SJCRH30 (cell line): ENCODE data around the gene MCF2L. TPM values are rescaled to one million over a fixed set of nuclear protein-coding genes. Genes with fewer than 3 reads are reported as not detected.
A peak's percentile ranks its signal among the peaks of the same experiment; 100 is the strongest.

ENCODE experiments used
- DNase-seq, 2 experiments: peaks; one replicate each; pipeline ENCODE4 v3.0.0-alpha.2; 2015 to 2020
- H3K27ac ChIP-seq: fragments of 250-450 bp; sonication (Bioruptor Pico); 2 replicates; pipeline ENCODE4 v1.5.1; 2020; ENCODE audit warnings: mild to moderate bottlenecking, moderate library complexity
- H3K27me3 ChIP-seq: fragments of 250-450 bp; sonication (Bioruptor Pico); 2 replicates; pipeline ENCODE4 v1.5.1; 2020; ENCODE audit warnings: mild to moderate bottlenecking, moderate library complexity
- H3K36me3 ChIP-seq: fragments of 250-450 bp; sonication (Bioruptor Pico); 2 replicates; pipeline ENCODE4 v1.5.1; 2020; ENCODE audit warnings: mild to moderate bottlenecking, moderate library complexity
- H3K4me1 ChIP-seq: fragments of 250-450 bp; sonication (Bioruptor Pico); 2 replicates; pipeline ENCODE4 v1.5.1; 2020; ENCODE audit warnings: mild to moderate bottlenecking, moderate library complexity
- H3K4me3 ChIP-seq: fragments of 250-450 bp; sonication (Bioruptor Pico); 2 replicates; pipeline ENCODE4 v1.5.1; 2020; ENCODE audit warnings: mild to moderate bottlenecking, moderate library complexity
- H3K9me3 ChIP-seq: fragments of 250-450 bp; sonication (Bioruptor Pico); replicated peaks from 2 replicates; pipeline ENCODE4 v1.5.1; 2020; ENCODE audit warnings: mild to moderate bottlenecking, moderate library complexity
- total RNA-seq: library from RNA; depleted of rRNA; stranded (reverse); fragments of >200 nt; shearing (Covaris generic); gene quantifications from 2 replicates; pipeline ENCODE4 v1.2.3, GENCODE V29; 2014

Gene MCF2L
- total RNA-seq, 1 experiment from 2014 or later: 4.4 TPM

GRCh38 chr13:113000575-113000974, 31.6 kb downstream of the MCF2L start:
- H3K9me3 ChIP-seq: no peaks in the 10 kb centered on the region
- peak overlapping the region; percentile 58 for H3K27ac ChIP-seq

GRCh38 chr13:113001241-113002140, 32.5 kb downstream of the MCF2L start:
- peak overlapping the region; percentile 57 for H3K4me3 ChIP-seq
- H3K4me1 ChIP-seq: peaks cover 17% of the 10 kb centered on the region
- peaks cover 13% of the 10 kb centered on the region; the same call in 1 of the 2 replicates for H3K27me3 ChIP-seq
- peak; percentile 92 to 94 for DNase-seq
- H3K36me3 ChIP-seq: no peaks in the 10 kb centered on the region
- peak overlapping the region; percentile 58 for H3K27ac ChIP-seq
- H3K9me3 ChIP-seq: no peaks in the 10 kb centered on the region

More at GRCh38 chr13:113000575-113000974, 31.6 kb downstream of the MCF2L start:
- peaks cover 17% of the 10 kb centered on the region for H3K4me1 ChIP-seq
- peak overlapping the region; percentile 57 for H3K4me3 ChIP-seq
- H3K27me3 ChIP-seq: peaks cover 13% of the 10 kb centered on the region; the same call in 1 of the 2 replicates
- H3K36me3 ChIP-seq: no peaks in the 10 kb centered on the region
- DNase-seq: no peak

- Histone ChIP-seq H3K4me3 (peak overlapping the region; percentile 57), H3K9me3 (no peaks in the 10 kb centered on the region), H3K27me3 (peaks cover 9% of the 10 kb centered on the region; the same call in 1 of the 2 replicates), H3K27ac (peak overlapping the region; percentile 58; the same call in 1 of the 2 replicates), H3K36me3 (no peaks in the 10 kb centered on the region), H3K4me1 (peaks cover 15% of the 10 kb centered on the region)
- DNase-seq: peak; percentile 66 to 77
These were observed 33.3 kb downstream of the MCF2L start for GRCh38 chr13:113002206-113002912.

GRCh38 chr13:113002913-113003290, 33.9 kb downstream of the MCF2L start:
- no peak for DNase-seq
- Histone ChIP-seq H3K36me3 (no peaks in the 10 kb centered on the region), H3K4me1 (peaks cover 15% of the 10 kb centered on the region)

GRCh38 chr13:113004126-113004525, 35.1 kb downstream of the MCF2L start:
- DNase-seq: no peak
- peaks cover 15% of the 10 kb centered on the region for H3K4me1 ChIP-seq
- H3K36me3 ChIP-seq: no peaks in the 10 kb centered on the region
- no peaks in the 10 kb centered on the region for H3K27me3 ChIP-seq
- H3K9me3 ChIP-seq: no peaks in the 10 kb centered on the region
- H3K27ac ChIP-seq: no peak overlapping the region
- H3K4me3 ChIP-seq: no peak overlapping the region

More at GRCh38 chr13:113002913-113003290, 33.9 kb downstream of the MCF2L start:
- H3K27ac ChIP-seq: no peak overlapping the region
- H3K9me3 ChIP-seq: no peaks in the 10 kb centered on the region
- peaks cover 5% of the 10 kb centered on the region; the same call in 1 of the 2 replicates for H3K27me3 ChIP-seq
- H3K4me3 ChIP-seq: no peak overlapping the region

GRCh38 chr13:113005076-113005865, 36.3 kb downstream of the MCF2L start:
- DNase-seq: no peak

DNA sequence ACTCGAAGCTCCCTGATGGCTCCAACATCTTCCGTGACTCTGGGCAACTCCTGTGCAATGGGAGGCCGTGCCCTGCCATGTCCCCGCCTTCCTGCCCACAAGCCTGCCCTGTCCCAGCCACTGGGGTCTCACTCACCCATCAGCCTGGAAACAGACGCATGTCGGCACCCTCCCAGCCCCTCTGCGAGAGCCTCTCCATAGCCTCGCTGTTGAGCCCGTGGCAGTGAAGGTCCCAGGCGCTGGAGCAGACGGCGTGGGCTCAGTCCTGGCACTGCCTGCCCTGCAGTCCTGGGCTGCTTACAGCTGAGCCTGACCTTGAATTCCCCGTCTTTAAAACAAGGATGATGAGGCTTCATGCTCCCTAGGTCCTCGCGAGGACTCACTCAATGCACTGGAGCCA, 37.0 kb downstream of the MCF2L start:
- Histone ChIP-seq H3K27ac (no peak overlapping the region), H3K9me3 (no peaks in the 10 kb centered on the region), H3K4me1 (peaks cover 14% of the 10 kb centered on the region), H3K36me3 (no peaks in the 10 kb centered on the region), H3K4me3 (no peak overlapping the region), H3K27me3 (no peaks in the 10 kb centered on the region)
- no peak for DNase-seq

More at GRCh38 chr13:113005076-113005865, 36.3 kb downstream of the MCF2L start:
- Histone ChIP-seq H3K4me1 (peaks cover 20% of the 10 kb centered on the region), H3K4me3 (no peak overlapping the region), H3K27me3 (no peaks in the 10 kb centered on the region), H3K36me3 (no peaks in the 10 kb centered on the region), H3K9me3 (no peaks in the 10 kb centered on the region), H3K27ac (no peak overlapping the region)

GRCh38 chr13:113006660-113007059, 37.6 kb downstream of the MCF2L start:
- Histone ChIP-seq H3K27me3 (no peaks in the 10 kb centered on the region), H3K9me3 (no peaks in the 10 kb centered on the region)
- DNase-seq: no peak

DNA sequence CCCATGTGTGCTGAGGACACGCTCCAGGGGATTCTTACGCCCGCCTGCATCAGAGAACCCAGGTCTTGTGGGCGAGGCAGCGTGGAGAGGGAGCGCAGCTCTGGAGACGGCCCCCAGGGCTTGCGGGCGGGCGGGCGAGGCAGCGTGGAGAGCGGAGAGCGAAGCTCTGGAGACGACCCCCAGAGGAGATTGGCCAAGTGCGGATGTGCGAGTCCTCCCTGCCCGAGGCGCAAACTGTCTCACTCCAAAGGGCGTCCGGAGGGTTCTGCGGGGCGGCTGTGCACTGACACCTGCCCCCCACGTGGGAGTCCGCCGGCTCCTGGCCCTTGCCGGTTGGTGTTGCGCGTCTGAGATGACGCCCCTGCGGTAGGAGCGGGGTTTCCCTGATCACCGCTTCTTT, 39.8 kb downstream of the MCF2L start:
- Histone ChIP-seq H3K4me1 (peaks cover 5% of the 10 kb centered on the region; the same call in 1 of the 2 replicates), H3K27me3 (no peaks in the 10 kb centered on the region), H3K9me3 (no peaks in the 10 kb centered on the region), H3K27ac (no peak overlapping the region), H3K4me3 (no peak overlapping the region), H3K36me3 (no peaks in the 10 kb centered on the region)
- DNase-seq: no peak

More at GRCh38 chr13:113006660-113007059, 37.6 kb downstream of the MCF2L start:
- H3K27ac ChIP-seq: no peak overlapping the region
- H3K4me3 ChIP-seq: no peak overlapping the region
- no peaks in the 10 kb centered on the region for H3K36me3 ChIP-seq
- H3K4me1 ChIP-seq: peaks cover 10% of the 10 kb centered on the region

- Histone ChIP-seq H3K4me1 (peaks cover 5% of the 10 kb centered on the region; the same call in 1 of the 2 replicates), H3K27ac (no peak overlapping the region), H3K4me3 (no peak overlapping the region), H3K27me3 (no peaks in the 10 kb centered on the region), H3K36me3 (no peaks in the 10 kb centered on the region), H3K9me3 (no peaks in the 10 kb centered on the region)
- peak; percentile 28 to 52 for DNase-seq
These were observed 40.9 kb downstream of the MCF2L start for GRCh38 chr13:113009743-113010509.

DNA sequence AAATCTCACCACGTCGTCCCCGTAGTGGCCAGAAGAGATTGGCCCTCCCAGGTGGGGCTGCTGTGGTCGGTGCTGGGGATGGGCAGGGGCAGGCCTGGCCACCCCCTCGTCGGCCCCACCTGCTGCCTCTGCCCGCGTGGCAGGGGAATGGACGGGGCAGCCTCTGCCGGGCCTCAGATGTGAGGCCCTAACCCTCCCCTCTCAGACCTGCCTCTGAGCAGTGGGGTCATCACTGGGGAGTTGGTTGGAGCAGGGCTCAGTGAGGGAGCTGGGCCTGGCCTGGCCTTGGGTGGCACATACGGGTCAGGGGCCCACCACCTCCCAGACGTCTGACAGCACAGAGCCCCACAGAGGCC, 41.5 kb downstream of the MCF2L start:
- no peaks in the 10 kb centered on the region for H3K9me3 ChIP-seq
- no peaks in the 10 kb centered on the region for H3K36me3 ChIP-seq
- no peak overlapping the region for H3K4me3 ChIP-seq
- peaks cover 5% of the 10 kb centered on the region; the same call in 1 of the 2 replicates for H3K4me1 ChIP-seq
- H3K27me3 ChIP-seq: no peaks in the 10 kb centered on the region
- DNase-seq: no peak
- H3K27ac ChIP-seq: no peak overlapping the region

- Histone ChIP-seq H3K4me3 (no peak overlapping the region), H3K4me1 (peaks cover 5% of the 10 kb centered on the region; the same call in 1 of the 2 replicates), H3K27ac (no peak overlapping the region), H3K9me3 (no peaks in the 10 kb centered on the region), H3K27me3 (no peaks in the 10 kb centered on the region), H3K36me3 (no peaks in the 10 kb centered on the region)
- no peak for DNase-seq
These were observed 44.3 kb downstream of the MCF2L start for GRCh38 chr13:113013303-113013702.

DNA sequence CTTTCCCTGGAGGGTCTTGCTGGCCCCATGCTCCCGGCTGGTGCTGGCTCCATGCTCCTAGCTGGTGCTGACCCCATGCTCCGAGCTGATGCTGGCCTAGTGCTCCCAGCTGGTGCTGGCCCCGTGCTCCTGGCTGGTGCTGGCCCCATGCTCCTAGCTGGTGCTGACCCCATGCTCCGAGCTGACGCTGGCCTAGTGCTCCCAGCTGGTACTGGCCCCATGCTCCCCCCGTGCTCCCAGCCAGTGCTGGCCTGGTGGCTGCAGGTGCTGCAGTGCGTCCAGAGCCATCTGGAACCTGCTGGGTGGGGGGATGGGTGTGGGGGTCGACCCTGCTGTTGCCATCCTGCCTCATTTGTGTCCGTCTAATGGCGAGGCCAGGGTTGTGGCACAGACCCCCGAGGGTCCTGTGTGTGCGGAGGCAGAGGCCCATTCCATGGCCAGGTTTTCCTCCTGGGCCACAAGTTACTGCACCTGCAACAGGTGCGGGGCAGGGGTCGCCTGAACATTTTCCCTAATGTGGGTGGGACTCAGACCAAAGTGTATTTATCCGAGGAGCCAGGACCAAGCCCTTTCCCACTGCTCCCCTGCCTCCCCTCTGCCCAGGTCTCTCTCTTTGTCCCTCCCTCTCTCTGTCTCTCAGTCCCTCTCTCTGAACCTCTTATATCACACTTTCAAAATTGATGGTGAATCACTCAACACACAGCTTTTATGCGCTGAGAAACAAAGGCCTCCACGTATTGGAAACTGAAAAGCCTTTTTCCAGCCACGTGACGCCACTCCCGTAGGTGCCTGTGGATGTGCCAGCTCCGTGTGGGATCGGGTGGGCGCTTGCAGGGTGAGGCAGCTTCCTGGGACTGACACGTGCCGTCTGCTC, 45.1 kb downstream of the MCF2L start:
- Histone ChIP-seq H3K4me3 (no peak overlapping the region), H3K27ac (no peak overlapping the region), H3K36me3 (no peaks in the 10 kb centered on the region), H3K9me3 (no peaks in the 10 kb centered on the region), H3K4me1 (peaks cover 5% of the 10 kb centered on the region; the same call in 1 of the 2 replicates), H3K27me3 (no peaks in the 10 kb centered on the region)
- DNase-seq: no peak
